AG04450 (cell line): Measurements from ENCODE around the gene SPRR2F. TPM values are rescaled to one million over a fixed set of nuclear protein-coding genes. Genes with fewer than 3 reads are reported as not detected.

Experiments
- CTCF ChIA-PET: fragments of 300-600, 350-600 bp; formaldehyde crosslinking; extraction: SDS; loops from one replicate; lab custom pipeline; 2022; ENCODE audit warnings: antibody characterized with exemption, inconsistent platforms; lab: Charles Lee
- POLR2A ChIA-PET: fragments of 350-600 bp; formaldehyde crosslinking; extraction: SDS; loops from one replicate; lab custom pipeline; 2021; ENCODE audit warnings: antibody characterized with exemption, inconsistent platforms; lab: Yijun Ruan, JAX
- DNase-seq: peaks from one replicate; pipeline ENCODE4 v3.0.0-alpha.2; 2011; ENCODE audit warnings: low read depth, low spot score
- H3K27ac ChIP-seq: one replicate; pipeline ENCODE4 v1.5.1; 2012; ENCODE audit warnings: low read depth, low read length, control low read depth
- H3K27me3 ChIP-seq: one replicate; pipeline ENCODE4 v1.6.0; 2012; ENCODE audit warnings: low read length; ENCODE audit not compliant: control insufficient read depth, insufficient read depth
- H3K4me3 ChIP-seq: 2 replicates; pipeline ENCODE4 v1.5.1; 2011; ENCODE audit warnings: mild to moderate bottlenecking, low read depth, low read length, control low read depth
- H3K9me3 ChIP-seq: 2 replicates; pipeline ENCODE4 v1.5.1; 2012; ENCODE audit warnings: low read length; ENCODE audit not compliant: control insufficient read depth, insufficient read depth
- polyA plus RNA-seq: library from polyadenylated mRNA; depleted of rRNA; stranded (reverse); fragments of >200 nt; gene quantifications from 2 replicates; pipeline ENCODE4 v1.2.3, GENCODE V29; 2011
- TF ChIP-seq, protein P1 (sequence below): IDR thresholded peaks from 2 replicates; pipeline ENCODE4 v1.5.1; 2011; ENCODE audit warnings: low read depth, low read length, control low read depth, inconsistent platforms

Gene SPRR2F
- polyA plus RNA-seq, 1 experiment: not detected

DNA sequence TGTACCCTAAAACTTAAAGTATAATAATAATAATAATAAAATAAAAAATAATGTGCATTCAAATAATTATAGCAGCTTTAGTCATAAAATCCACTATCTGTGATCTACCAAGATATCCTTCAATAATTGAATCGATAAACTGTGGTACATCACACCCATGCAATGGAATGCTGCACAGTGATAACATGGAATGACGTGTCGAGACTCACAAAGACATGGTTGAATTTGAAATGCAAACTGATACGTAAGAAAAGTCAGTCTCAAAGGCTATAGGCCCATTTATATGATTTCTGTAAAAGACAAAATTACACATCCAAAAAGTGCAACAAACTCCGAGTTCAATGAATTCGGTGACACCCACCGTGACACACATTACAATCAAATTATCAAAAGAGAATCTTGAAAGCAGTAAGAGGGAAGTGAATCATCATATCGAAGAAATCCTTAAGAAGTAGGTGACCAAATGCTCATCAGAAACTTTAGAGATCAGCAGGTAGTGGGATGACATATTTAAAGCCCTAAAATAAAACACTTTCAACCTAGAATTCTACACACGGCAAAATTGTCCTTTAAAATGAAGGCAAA lies 13.8 kb downstream of the SPRR2F start:
- H3K27me3 ChIP-seq: no peaks in the 10 kb centered on the region
- H3K9me3 ChIP-seq: no peaks in the 10 kb centered on the region
- H3K4me3 ChIP-seq: no peak overlapping the region
- no peak overlapping the region for H3K27ac ChIP-seq
- TF ChIP-seq, protein P1, sequence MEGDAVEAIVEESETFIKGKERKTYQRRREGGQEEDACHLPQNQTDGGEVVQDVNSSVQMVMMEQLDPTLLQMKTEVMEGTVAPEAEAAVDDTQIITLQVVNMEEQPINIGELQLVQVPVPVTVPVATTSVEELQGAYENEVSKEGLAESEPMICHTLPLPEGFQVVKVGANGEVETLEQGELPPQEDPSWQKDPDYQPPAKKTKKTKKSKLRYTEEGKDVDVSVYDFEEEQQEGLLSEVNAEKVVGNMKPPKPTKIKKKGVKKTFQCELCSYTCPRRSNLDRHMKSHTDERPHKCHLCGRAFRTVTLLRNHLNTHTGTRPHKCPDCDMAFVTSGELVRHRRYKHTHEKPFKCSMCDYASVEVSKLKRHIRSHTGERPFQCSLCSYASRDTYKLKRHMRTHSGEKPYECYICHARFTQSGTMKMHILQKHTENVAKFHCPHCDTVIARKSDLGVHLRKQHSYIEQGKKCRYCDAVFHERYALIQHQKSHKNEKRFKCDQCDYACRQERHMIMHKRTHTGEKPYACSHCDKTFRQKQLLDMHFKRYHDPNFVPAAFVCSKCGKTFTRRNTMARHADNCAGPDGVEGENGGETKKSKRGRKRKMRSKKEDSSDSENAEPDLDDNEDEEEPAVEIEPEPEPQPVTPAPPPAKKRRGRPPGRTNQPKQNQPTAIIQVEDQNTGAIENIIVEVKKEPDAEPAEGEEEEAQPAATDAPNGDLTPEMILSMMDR: no peak
- no peak for DNase-seq
- ChIA-PET POLR2A (no interaction called here), CTCF (no interaction called here)

DNA sequence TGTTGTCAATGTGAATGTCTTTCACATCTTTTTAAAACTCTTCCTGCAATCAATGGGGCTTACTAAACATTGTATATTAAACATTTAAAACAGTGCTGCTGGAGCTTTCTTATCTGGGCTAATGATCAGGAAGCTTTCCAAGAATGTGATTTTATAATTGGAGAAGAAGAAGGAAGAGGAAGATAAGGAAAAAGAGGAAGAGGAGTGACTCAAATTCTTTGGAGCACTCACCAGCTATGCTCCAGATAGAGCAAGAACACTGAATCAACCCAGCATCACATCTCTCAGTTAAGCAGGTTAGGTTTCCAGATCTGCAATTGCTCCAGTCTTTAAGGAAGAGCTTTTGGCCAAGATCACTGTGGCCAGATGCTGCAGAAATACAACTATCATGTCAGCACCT lies 17.6 kb downstream of the SPRR2F start:
- POLR2A ChIA-PET: no interaction called here
- Histone ChIP-seq H3K27me3 (no peaks in the 10 kb centered on the region), H3K27ac (no peak overlapping the region), H3K4me3 (no peak overlapping the region), H3K9me3 (no peaks in the 10 kb centered on the region)
- no peak for DNase-seq
- CTCF ChIA-PET: no interaction called here
- TF ChIP-seq, protein P1: no peak

DNA sequence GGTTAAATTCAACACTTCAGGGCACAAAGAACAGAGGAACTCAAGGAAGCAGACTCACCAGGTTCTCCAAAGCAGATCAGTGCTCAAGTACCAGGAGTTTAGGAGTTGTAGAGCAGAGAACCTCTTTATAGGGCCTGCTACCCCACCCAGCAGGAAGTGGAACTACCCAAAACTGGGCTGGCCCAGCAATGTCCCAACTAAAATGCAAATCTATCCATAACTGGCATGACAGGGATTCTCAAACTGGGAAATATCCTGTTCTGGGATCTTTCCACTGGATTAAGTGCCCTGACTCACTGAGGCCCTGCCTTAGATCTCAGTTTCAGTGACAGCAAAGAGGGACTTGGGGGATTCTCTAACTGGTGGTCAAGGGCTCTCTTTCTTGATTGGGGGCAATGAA lies 18.9 kb downstream of the SPRR2F start, which contains the start of gene SPRR2E:
Gene SPRR2E, minus strand, starts transcription at position 101 of the 400 bp plus-strand sequence. CDS start 775 bp downstream, outside the sequence.
- DNase-seq: no peak
- ChIA-PET POLR2A (no interaction called here), CTCF (no interaction called here)
- H3K27ac ChIP-seq: no peak within 1 kb of the TSS
- H3K9me3 ChIP-seq: no peaks in the 10 kb centered on the region
- H3K27me3 ChIP-seq: no peaks in the 10 kb centered on the region
- H3K4me3 ChIP-seq: no peak within 1 kb of the TSS
- TF ChIP-seq, protein P1: no peak

DNA sequence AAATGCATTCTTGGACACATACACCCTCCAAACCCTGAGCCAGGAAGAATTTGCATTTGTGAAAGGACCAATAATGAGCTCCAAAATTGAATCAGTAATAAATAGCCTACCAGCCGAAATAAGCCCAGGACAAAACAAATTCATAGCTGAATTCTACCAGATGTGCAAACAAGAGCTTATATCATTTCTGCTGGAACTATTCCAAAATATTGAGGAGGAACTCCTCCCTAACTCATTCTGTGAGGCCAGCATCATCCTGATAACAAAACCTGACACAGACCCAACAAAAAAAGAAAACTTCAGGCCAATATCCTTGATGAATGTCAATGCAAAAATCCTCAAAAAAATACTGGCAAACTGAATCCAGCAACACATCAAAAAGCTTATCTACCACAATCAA lies 25.7 kb downstream of the SPRR2F start:
- DNase-seq: no peak
- H3K27ac ChIP-seq: no peak overlapping the region
- H3K27me3 ChIP-seq: no peaks in the 10 kb centered on the region
- no peak overlapping the region for H3K4me3 ChIP-seq
- CTCF ChIA-PET: no interaction called here
- POLR2A ChIA-PET: no interaction called here
- no peaks in the 10 kb centered on the region; the same call in 1 of the 2 replicates for H3K9me3 ChIP-seq
- TF ChIP-seq, protein P1: no peak

DNA sequence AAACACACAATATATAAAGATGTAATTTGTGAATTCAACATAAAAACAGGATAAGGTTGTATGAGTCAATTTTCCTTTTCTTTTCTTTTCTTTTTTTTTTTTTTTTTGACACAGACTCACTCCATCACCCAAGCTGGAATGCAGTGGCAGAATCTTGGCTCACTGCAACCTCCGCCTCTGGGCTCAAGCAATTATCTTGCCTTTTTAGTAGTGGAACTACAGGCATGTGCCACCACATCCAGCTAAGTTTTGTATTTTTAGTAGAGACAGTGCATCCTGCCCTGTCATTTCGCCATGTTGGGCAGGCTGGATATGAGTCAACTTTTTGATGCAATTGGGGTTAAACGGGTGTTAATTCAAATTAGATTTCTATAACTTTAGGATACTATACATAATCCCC lies 31.6 kb downstream of the SPRR2F start:
- ChIA-PET CTCF (interaction anchor here (0.6 kb wide), 1 partner anchor 253 kb away, joined by 6 read pairs; no protein-coding TSS in a partner anchor), POLR2A (no interaction called here)

More for the DNA sequence above, 31.6 kb downstream of the SPRR2F start:
- H3K4me3 ChIP-seq: no peak overlapping the region
- H3K9me3 ChIP-seq: no peaks in the 10 kb centered on the region; the same call in 1 of the 2 replicates
- no peak overlapping the region for H3K27ac ChIP-seq
- no peaks in the 10 kb centered on the region for H3K27me3 ChIP-seq
- TF ChIP-seq, protein P1: no peak
- no peak for DNase-seq
